ENCODE results near the gene PROSER2. TPM values are rescaled to one million over a fixed set of nuclear protein-coding genes. Genes with fewer than 3 reads are reported as not detected.

PROSER2 gene
- total and polyA plus RNA-seq, 4 donors, result 6.5 to 24.9 (median 9.9) TPM

DNA sequence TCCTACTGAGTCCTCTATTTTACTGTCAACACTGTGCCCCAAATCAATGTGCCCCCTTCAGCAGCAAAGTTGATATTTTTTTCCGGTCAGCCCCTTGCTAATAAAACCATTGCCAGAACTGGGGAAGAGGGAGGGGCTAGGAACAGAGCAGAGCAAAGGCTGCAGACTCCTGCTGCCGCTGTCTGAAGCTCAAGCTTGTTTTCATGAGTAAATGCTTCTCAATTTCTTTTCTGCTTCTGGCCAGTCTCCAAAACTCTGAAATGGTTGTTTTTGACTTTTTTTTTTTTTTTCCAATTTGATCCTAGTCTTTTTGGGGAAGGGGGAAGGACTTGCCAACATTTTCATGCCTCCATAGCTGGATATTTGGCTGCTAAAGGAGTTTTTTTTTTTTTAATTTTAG lies 26.7 kb upstream of the PROSER2 start:
- DNase-seq (ENCODE audit: low spot score), result no peak
- Histone ChIP-seq H3K4me1 (ENCODE audit: control insufficient read depth in 4 of 4, insufficient read depth in 4 of 4, low read length in 3 of 4) (peaks cover 3 to 11% (median 8%) of the 10 kb centered on the region in 4 donors), H3K27ac (ENCODE audit: low read depth in 1 of 2, low read length in 2 of 2) (no peak overlapping the region), H3K4me3 (ENCODE audit: low read depth in 1 of 3, low read length in 3 of 3) (no peak overlapping the region), H3K27me3 (ENCODE audit: control insufficient read depth in 4 of 4, insufficient read depth in 4 of 4, low read length in 3 of 4) (no peaks in the 10 kb centered on the region), H3K9ac (ENCODE audit: low read depth in 1 of 2, low read length in 2 of 2) (no peak overlapping the region), H3K9me3 (ENCODE audit: control insufficient read depth in 4 of 4, low read length in 3 of 4) (no peaks in the 10 kb centered on the region), H3K36me3 (ENCODE audit: control insufficient read depth in 4 of 4, insufficient read depth in 3 of 4, low read depth in 1 of 4, low read length in 3 of 4) (no peaks in the 10 kb centered on the region)
- TF ChIP-seq EGR1 (IDR thresholded peaks at IDR 0.05; ENCODE audit: low read depth in 2 of 2), result no peak
- TF ChIP-seq RAD21 (IDR thresholded peaks at IDR 0.05), result no peak
- TF ChIP-seq TAF1 (conservative IDR thresholded peaks at IDR 0.05), result no peak
- TF ChIP-seq HNF4A (conservative IDR thresholded peaks at IDR 0.05), result no peak
- no peak for TF ChIP-seq RXRA (IDR thresholded peaks at IDR 0.05)
- no peak for TF ChIP-seq REST (IDR thresholded peaks at IDR 0.05)
- TF ChIP-seq YY1 (IDR thresholded peaks at IDR 0.05), result no peak
- no peak for TF ChIP-seq FOXA1 (IDR thresholded peaks at IDR 0.05)
- TF ChIP-seq, protein P1, sequence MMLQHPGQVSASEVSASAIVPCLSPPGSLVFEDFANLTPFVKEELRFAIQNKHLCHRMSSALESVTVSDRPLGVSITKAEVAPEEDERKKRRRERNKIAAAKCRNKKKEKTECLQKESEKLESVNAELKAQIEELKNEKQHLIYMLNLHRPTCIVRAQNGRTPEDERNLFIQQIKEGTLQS (IDR thresholded peaks at IDR 0.05), result no peak
- no peak for TF ChIP-seq HNF4G (IDR thresholded peaks at IDR 0.05)
- TF ChIP-seq, protein P2, sequence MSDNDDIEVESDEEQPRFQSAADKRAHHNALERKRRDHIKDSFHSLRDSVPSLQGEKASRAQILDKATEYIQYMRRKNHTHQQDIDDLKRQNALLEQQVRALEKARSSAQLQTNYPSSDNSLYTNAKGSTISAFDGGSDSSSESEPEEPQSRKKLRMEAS (IDR thresholded peaks at IDR 0.05), result no peak
- TF ChIP-seq, protein P3, sequence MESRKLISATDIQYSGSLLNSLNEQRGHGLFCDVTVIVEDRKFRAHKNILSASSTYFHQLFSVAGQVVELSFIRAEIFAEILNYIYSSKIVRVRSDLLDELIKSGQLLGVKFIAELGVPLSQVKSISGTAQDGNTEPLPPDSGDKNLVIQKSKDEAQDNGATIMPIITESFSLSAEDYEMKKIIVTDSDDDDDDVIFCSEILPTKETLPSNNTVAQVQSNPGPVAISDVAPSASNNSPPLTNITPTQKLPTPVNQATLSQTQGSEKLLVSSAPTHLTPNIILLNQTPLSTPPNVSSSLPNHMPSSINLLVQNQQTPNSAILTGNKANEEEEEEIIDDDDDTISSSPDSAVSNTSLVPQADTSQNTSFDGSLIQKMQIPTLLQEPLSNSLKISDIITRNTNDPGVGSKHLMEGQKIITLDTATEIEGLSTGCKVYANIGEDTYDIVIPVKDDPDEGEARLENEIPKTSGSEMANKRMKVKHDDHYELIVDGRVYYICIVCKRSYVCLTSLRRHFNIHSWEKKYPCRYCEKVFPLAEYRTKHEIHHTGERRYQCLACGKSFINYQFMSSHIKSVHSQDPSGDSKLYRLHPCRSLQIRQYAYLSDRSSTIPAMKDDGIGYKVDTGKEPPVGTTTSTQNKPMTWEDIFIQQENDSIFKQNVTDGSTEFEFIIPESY (IDR thresholded peaks at IDR 0.05), result no peak
- no peak for TF ChIP-seq SP1 (IDR thresholded peaks at IDR 0.05)
- TF ChIP-seq GABPA (IDR thresholded peaks at IDR 0.05 in 1 of 2, conservative IDR thresholded peaks at IDR 0.05 in 1 of 2), result no peak
- no peak for TF ChIP-seq CTCF (IDR thresholded peaks at IDR 0.05; ENCODE audit: low read depth, low read length, missing input control)
- TF ChIP-seq NR2F2 (IDR thresholded peaks at IDR 0.05), result no peak
- TF ChIP-seq JUND (IDR thresholded peaks at IDR 0.05), result no peak
- TF ChIP-seq FOXA2 (IDR thresholded peaks at IDR 0.05), result no peak
- 86% methylated on average over 2 of the region's 2 CpGs for WGBS

All from liver (tissue), 9 donors.